Stimulated activated CD4-positive, alpha-beta T cell treated with anti-CD3 and anti-CD28 coated beads, Interleukin-4, amount 100 ng/mL, for 48 hours (primary cell): ENCODE measurements around the gene ARID4B.
"Not testable (repeated sequence)": the region's sequence is repeated elsewhere in the genome, so short reads cannot be mapped to it uniquely, and the experiment has no call there.

Source experiments
- DNase-seq, 2 donors: peaks; one replicate each; pipeline ENCODE4 v3.0.0-alpha.2; 2020; ENCODE audit warnings: low read depth in 2 of 2

ARID4B gene

DNA sequence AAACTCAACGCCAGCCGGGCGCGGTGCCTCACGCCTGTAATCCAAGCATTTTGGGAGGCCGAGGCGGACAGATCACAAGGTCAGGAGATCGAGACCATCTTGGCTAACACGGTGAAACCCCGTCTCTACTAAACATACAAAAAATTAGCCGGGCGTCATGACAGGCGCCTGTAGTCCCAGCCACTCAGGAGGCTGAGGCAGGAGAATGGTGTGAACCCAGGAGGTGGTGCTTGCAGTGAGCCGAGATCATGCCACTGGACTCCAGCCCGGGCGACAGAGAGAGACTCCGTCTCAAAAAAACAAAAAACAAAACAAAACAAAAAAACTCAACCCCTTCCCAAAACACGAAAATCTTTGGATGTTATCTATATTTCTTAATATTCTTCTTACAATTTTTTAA lies 58.0 kb downstream of the ARID4B start:
- DNase-seq, result not testable (repeated sequence)

DNA sequence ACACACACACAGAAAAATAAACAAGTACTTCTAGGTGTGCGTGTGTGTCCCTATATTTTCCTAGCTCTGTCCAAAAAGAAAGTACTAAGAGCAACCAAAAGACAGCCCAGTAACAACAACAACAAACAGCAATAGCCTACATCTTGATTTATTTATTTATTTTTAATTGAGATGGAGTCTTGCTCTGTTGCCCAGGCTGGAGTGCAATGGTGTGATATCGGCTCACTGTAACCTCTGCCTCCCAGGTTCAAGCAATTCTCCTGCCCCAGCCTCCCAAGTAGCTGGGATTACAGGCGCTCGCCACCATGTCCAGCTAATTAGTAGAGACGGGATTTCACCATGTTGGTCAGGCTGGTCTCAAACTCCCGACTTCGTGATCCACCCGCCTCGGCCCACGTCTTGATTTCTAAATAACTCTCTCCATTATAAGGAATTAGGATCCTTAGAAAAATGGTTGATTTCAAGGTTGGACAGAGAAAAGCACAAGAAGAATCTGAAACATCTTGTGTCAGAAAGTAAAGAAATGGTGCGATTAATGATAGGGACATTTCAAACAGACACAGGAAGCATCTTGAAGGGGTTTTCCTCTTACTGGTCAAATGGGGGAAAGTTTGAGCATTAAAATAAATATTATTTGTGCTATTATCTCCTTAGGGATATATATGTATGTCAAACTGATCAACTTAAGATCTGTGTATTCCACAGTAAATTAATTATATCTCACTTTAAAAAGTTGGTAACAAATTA lies 59.4 kb downstream of the ARID4B start:
- no peak for DNase-seq

DNA sequence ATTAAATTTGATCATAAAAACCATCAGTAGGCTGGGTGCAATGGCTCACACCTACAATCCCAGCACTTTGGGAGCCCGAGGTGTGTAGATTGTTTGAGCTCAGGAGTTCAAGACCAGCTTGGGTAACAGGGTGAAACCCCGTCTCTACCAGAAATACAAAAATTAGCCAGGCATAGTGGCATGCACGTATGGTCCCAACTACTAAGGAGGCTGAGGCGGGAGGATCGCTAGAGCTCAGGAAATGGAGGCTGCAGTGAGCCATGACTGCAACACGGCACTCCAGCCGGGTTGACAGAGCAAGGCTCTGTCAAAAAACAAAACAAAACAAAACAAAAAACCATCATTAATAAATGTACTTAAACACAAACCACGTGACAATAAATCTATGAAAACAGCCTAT lies 61.0 kb downstream of the ARID4B start:
- no peak for DNase-seq

DNA sequence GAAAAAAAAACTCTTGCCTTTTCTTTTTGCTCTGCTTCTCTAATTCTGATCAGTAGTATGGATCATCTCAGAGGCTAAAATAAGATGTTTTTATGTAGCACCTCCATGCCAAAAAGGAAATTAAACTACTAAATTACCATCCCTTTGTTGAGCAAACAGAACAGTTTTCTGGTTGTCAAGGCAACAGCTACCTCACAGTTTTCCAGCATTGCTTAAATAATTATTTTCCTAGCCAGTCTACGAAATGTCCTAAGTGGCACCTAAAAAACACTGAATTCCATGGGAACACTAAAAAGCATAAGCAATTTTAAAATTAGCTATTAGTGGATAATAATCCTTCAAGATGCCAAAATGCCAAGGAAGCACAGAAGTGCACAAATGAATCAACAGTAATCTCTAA lies 61.7 kb downstream of the ARID4B start:
- no peak for DNase-seq

DNA sequence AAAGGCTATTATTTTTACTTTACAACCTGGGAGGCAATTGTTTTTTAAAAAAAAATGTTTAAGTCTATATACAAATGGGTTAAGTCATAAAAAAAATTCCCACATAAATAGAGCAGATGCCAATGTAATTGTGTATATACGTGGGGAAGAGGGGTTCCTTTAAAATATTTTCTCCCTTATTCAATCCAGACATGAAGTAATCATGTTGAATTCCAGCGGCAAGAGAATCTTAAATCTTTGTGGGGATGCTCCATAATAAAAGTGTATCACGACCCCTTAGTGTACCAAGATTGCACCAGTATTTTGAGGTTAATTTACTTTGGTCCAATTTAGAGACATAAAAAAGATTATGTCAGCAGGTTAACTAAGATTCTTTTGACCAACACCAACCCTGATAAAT lies 62.1 kb downstream of the ARID4B start:
- no peak for DNase-seq

DNA sequence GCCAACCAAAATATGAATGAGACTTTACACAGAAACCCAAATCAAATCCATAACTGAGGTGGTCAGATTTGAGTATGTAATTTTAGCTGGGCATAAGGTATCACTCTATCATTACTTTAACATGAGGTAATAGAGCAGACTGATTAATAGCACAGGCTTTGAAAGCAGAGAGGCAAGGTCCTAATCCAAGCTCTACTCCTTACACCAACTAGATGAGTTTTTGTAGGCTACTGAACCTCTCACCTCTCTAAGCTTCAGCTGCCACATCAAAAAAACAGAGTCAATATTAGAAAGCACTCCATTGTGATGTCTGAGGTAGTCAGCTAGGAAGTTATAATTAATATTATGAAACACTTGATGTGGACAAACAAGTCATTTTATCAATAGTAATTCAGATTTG lies 63.7 kb downstream of the ARID4B start:
- no peak for DNase-seq

DNA sequence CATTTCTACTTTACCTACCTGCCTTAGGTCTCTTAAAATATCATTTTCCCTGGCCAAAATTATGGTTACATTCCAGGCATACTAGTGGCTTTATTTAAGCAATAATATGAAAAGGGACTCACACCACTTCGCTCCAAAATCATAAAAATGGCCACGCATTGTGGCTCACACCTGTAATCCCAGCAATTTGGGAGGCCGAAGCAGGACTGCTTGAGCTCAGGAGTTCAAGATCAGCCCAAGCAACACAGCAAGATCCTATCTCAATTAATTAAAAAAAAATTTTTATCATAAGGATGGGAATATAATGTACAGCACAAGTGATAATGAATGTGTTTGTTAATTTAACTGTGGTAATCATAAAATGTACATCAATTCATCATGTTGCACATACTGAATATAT lies 65.4 kb downstream of the ARID4B start:
- no peak for DNase-seq

DNA sequence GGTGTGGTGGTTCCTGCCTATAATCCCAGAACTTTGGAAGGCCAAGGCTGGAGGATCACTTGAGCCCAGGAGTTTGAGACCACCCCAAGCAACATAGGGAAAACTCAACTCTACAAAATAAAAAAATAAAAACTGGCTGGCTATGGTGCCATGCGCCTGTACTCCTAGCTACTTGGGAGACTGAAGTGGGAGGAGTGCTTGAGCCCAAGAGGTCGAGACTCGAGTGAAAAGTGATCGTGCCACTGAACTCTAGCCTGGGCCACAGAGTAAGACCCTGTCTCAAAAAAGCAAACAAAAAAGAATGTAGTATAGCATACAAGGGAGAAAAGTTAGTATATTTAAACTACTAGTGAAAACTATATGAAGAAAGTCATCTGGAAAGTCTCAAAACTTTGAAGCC lies 66.7 kb downstream of the ARID4B start:
- no peak for DNase-seq

DNA sequence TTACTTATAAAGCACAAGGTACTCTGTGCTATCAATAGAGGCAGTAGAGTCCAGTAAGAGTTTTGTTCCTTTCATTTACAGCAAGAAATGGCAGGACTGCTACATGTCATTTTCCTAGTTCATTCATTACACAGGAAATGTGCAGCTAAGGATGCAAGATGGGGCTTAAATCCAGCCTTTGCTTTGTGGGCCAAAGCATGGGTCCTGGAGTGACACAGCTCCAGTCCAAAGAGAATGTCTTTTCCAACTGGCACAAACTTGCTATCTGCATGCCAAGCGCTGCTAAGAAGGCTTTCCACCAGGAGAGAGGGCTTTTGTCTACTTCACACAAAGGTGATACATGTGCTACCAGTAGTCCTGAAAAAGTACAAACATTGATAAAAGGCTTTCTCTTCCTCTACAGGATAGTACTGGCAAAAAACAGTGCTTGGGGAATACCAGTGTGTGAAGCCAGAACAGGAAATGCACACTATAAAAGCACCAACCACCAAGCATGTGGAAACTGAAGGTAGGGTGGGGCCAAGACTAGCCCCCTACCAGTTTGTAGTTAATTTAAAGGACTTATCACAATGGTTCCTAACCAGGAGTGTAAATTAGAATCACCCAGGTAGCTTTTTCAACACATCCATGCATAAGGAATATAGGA lies 68.7 kb downstream of the ARID4B start:
- DNase-seq, result no peak

DNA sequence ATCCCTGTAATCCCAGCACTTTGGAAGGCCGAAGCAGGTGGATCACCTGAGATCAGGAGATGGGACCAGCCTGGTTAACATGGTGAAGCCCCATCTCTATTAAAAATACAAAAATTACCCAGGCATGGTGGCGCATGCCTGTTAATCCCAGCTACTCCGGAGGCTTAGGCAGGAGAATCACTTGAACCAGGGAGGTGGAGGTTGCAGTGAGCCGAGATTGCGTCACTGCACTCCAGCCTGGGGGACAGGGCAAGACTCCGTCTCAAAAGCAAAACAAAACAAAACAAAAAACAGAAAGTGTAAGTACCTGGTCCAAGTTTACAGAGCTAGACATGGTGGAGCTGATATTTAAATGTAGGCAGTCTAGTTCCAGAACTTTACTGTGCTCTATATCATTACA lies 69.9 kb downstream of the ARID4B start:
- DNase-seq, result not testable (repeated sequence)

DNA sequence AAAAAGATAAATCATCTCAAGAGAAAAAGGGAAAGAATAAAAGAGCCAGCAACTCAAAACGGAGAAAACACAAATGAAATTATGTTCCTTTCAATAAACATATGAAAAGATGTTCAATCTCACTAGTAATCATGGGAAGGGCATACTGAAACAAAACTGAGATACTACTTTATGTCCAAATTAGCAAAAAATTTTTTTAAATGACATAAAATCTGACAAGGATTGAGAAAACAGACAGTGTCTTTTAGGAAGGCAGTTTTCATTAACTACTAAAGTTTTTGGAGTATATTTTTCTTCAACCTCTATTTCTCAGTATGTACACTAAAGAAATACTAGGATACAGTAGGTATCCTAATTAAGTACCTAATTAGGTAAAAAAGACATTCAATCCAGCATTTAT lies 73.3 kb downstream of the ARID4B start:
- DNase-seq, result no peak

DNA sequence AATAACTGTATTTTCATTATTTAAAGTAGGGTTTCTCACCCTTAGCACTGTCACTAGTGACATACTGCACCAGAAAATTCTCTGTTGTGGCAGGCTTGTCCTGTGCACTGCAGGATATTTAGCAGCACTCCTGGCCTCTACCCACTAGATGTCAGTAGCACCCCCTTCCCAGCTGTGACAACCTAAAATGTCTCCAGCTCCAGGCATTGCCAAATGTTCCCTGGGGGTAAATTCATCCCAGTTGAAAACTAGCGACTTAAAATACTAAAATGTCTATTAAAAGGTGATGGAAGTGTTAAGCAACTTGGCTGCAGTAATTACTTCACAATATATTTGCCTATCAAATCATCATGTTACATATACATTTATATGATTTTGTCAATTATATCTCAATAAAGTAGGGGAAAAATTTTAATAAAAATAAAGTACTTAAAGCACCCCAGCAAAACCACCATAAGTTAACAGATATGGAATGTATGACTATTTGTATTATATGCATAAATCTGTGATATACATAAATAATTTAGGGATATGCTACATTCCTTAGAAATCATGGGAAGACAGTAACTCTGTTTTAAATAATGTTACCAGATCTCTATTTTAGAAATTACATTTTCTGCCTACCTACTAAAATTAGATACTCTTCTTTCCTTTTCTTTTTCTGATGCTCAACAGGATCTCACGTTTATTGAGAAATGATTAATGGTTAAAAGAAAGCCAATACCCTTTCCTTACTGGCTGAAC lies 74.6 kb downstream of the ARID4B start:
- DNase-seq, result peak; percentile 21 to 55

DNA sequence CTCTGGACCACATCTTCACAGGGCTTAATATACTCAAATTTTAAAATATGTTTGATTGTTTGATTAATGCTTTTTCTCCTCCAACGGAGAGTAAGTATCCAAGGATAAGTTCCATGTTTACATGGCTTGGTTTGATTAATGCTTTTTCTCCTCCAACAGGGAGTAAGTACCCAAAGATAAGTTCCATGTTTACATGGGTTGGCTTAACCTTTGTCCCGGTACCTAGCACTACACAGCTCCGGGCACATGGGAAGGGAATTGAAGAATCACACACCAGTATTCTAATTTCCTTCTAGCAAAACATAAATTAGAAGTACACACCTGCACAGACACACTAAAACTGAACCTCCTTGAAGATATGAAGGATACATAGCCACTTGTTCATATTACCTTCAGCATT lies 77.5 kb downstream of the ARID4B start:
- no peak for DNase-seq

DNA sequence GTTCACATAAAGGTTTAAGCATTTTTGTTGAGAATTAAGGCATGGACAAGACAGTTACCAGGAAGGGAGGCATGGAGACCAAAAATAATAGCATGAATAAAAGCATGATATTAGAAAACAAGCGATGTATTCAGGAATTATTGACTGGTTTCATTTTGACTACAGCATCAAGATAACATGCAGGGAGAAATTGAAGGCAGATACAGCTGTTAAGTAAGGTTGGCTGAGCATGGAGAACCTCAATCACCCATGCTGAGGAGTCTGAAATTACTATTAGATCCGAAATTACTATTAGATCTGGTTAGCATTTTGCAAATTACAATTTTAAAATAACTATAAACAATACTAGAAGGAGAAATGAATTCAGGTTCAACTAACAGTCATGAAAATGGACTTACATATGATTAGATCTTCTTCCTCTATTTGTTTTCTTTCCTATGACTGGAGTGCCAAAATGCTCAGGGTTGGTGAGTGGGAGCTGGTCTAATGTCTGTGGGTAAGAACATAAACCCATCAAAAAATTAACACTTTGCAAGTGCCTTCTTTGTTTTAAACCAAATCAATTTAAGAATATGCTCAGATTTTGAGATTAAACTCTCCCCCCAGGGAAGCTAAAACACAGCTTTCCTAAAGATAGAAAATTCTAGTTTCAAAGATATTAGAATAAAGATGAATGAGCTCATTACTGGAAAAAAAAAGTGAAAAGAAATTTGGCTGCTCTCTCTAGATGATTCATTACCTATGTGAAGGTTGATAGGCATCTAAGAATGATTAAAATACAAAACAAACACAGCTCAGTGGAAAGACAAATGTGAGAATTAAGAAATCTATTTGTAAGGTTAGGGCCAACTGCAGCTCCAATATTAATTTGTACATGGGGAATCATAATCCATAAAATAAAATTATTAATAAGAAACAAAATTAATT lies 81.7 kb downstream of the ARID4B start:
- no peak for DNase-seq

DNA sequence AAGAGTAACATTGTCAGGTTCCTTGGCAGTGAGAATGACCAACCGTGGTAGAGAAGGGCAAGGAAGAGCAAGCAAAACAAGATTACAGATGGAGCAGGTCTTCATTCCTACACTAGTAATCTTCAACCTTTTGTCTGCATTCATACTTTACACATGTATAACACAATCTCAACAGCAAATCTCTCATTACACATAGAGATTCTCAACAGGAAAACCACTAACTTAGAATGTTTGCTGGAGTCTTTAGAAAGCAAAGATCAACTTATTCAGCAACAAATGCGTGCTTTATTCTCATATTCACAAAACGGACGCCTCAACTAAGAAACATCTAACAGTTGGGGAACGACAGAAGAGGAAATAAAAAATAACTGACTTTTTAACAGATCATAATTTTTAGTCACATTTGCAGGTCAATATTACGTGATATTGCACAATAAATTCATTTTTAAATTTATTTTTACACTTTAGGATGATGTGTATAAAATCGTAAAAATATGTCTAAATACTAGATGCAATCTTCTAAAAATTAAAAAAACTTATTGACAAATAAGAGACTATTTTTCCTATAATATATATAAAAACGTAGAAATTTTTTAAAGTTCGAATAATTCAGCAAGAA lies 82.9 kb downstream of the ARID4B start:
- no peak for DNase-seq

DNA sequence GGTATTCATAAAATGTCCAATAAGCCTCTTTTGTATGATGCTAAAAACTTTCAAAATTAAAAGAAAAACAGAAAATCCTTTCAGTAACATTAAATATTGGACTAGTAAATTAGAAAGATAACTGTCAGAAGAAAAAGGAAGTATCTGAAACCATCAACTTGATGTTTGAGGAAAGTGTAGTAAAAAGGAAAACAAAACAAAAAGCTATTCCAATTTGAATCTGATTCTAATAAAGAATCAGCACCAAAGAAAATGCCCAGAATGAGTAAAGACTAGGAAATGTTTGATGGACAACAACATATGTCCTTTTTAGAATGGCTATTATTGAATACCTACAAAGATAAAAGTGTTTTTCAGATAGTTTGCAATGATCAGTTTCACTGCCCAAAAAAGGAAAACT lies 87.0 kb downstream of the ARID4B start:
- no peak for DNase-seq

DNA sequence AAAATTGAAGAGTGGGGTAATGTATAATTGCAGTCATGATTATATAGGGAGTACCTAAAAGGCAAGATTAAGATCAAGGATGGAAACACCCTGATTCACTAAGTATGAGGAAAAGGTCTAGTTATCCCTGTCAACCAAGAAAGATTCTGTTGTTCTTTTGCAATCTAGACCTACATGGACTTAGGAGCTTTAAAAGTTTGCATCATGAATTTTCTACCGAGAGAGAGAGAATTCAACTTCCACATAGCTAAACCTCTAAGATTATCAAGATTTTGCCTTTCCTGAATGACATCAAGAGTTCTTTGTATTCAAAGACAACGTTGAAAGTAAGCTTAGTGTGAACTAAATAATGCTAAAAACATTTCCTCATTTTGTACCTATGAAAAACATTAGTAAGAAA lies 88.1 kb downstream of the ARID4B start:
- DNase-seq, result no peak

DNA sequence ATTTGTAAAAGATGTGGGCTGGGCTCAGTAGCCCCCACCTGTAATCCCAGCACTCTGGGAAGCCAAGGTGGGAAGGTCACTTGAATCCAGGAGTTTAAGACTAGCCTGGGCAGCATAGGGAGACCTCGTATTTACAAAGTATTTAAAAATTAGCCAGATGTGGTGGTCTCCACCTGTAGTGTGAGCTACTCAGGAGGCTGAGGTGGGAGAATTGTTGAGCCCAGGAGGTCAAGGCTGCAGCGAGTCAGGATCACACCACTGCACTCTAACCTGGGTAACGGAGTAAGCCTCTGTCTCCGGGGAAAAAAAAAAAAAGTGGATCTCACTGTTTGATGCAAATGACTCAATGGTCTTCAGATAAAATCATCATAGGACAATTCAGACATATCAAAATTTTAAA lies 89.4 kb downstream of the ARID4B start:
- DNase-seq, result no peak

DNA sequence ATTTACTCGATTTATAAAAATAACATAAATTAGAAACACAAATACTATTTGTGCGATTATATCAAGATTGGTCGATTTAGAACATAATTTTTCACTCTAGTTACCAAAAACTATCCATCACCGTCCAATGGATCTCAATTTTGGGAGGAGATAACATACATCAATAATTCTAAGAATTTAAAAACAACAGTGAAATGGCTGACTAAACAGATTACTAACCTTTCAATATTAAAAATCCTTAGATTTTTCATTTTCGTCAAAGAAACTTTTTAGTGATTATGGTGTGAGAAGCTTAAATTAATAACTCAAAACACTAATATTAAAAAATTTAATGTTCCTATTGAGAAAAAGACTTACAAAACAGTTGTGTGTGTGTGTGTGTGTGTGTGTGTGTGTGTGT lies 91.9 kb downstream of the ARID4B start:
- DNase-seq, result no peak

DNA sequence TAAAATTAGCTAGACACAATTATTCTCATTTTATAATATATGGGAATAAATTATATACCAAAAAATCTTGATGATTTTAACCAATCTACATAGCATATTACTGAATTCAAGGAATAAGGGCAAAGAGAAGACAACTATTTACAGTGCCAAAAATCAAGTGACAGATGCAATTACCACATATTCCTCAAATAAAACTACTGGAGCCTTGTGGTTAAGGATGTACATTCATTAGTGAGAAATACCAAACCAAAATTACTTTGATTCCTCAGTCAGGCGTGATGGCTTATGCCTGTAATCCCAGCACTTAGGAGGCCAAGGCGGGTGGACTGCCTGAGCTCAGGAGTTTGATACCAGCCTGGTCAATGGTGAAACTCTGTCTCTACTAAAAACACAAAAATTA lies 98.1 kb downstream of the ARID4B start:
- DNase-seq, result no peak

DNA sequence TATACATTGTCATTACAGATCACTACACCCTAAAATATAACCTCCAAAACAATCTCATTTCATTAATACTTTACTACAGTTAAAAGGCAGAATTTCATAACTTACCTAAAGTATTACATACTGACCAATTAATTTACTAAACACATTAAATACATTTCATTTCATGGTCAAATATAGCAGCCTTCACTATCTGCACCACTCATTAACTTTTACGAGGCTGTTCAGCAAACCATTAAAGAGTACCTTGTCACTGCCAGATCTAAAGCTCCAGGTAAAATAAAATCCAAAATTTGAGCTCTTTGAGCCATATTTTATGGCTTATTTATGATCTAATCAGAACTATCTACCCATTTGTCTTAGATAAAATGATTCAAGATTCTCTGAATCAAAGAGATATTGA lies 100.6 kb downstream of the ARID4B start:
- DNase-seq, result no peak

DNA sequence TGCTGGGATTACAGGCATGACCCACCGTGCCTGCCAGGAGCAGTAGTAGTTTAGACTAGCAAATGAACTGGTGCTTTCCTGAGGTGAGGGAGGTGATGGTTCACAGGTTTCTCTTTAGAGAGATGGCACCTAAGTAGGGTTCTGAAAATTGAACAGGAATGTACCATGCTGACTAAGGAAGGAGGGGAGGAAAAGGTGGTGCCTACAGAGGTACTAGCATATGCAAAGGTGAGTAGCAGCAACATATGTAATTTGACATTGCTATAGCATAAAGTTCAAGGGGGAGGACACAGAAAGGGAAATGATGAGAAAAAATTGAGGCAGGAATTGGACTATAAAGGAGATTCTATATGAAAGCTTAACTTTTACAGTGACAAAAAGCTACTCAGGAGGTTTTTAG lies 101.0 kb downstream of the ARID4B start:
- DNase-seq, result no peak
